GM18870 (cell line): ENCODE data around the gene ZNF30.
"Not testable (repeated sequence)": the region's sequence is repeated elsewhere in the genome, so short reads cannot be mapped to it uniquely, and the experiment has no call there.

Source experiments
- ATAC-seq: cut with Tn5 transposase; IDR thresholded peaks from one replicate; pipeline ENCODE4 v1.9.1; 2021; ENCODE audit warnings: moderate library complexity; ENCODE audit not compliant: unreplicated experiment

Gene ZNF30

DNA sequence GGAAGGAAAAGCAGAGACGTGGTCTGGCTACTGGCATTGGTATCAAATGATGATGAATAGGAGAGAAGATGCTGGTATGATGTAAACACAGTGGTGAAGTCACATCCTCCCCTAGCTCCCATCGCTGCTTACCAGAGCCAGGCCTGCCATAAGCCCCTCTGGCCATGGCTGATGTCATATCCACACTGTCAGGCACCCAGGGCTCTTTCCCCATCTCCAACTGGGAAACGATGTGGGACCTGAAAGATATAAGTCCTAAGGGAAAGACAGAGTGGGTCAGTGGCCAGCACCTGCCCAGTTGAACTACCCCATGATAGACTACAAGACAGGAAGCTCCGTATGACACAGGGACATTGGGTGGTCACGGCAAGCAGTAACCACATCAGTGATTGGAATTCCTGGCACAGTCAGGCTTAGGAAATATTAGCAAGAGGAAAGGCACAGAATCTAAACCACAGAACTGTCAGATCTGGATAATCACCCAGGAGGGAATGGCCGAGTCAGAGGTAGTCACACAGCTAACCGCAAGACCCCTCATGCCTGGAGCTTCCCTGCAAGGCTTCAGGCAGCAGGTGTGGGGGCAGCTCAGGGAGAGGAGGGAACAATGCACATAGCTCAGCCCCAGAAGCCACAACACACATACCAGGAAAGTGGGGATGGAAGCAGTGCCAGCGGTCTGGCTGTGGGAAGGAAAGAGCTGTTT lies 33.6 kb downstream of the ZNF30 start:
- ATAC-seq = no peak

DNA sequence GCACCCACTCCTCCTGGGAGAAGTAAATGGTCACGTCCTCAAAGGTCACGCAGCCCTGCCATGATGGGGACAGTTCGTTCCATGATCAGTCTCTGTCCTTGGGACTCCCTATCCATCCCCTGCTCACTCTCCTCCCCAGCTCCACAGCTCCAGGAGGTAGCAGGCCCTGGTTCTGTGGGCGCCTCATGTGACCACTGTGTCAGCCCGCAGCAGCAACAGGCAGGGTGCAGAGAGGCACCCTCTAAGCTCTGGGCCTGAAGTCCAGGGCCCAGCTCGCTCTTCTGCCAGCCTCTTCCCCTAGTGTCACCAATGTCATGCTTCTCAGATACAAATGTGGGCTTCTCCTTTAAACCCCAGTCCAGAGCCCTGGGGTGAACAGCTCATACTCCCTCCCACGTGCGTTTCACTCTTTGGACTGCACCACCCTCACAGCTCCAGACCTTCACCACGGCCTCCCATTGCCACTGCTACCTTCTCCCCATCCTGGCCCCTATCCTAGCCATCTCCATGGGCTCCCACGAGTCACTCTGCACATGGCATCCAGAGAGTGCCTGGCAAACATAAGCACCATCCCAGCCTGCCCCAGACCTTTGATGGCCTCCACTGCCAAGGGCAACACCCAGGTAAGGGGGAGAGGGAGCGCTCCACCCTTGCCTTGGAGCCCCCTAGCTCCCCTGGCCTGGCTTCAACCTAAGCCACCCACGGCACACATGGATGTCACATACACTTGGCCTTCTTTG lies 34.4 kb downstream of the ZNF30 start:
- ATAC-seq = no peak

DNA sequence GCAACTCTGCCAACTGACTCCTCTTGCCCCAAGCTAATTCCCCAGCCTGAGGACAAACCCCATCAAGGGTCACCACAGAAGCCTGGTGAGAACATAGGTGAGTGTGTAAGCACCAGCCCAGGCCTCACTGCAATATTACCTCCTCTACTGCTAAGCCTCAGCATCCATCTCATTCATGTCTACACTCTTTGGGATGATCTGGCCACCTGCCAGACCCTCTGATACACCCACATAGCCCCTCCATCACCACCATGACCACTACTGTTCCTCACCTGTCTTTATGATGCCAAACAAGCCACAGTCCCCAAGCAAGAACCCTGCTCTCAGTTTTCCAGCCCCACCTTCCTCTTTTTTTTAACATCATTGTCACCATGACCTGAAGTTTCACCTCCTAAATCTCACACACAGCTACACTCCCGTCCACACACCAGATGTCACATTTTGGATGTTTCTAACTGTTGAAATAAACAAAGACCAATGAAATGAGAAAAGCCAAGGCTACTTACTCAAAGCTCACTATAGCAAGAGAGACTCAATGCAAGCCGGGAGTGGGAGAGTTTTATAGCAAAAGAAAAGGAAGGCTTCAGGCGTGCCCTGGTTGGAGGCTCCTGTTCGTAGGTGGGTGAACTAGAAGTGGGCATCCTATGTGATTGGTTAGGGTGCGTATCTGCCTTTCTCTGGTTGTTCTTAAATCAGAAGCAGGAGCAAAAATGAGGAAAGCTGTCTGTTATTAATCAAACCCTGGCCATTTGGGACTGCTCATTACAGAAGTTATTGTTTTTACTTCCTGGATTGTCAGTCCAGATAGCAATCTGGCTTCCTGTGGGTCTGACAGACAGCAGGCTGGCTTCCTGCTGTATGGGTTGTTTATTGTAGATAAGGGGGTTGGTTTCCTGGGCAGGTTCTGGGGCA lies 35.3 kb downstream of the ZNF30 start:
- ATAC-seq = no peak

DNA sequence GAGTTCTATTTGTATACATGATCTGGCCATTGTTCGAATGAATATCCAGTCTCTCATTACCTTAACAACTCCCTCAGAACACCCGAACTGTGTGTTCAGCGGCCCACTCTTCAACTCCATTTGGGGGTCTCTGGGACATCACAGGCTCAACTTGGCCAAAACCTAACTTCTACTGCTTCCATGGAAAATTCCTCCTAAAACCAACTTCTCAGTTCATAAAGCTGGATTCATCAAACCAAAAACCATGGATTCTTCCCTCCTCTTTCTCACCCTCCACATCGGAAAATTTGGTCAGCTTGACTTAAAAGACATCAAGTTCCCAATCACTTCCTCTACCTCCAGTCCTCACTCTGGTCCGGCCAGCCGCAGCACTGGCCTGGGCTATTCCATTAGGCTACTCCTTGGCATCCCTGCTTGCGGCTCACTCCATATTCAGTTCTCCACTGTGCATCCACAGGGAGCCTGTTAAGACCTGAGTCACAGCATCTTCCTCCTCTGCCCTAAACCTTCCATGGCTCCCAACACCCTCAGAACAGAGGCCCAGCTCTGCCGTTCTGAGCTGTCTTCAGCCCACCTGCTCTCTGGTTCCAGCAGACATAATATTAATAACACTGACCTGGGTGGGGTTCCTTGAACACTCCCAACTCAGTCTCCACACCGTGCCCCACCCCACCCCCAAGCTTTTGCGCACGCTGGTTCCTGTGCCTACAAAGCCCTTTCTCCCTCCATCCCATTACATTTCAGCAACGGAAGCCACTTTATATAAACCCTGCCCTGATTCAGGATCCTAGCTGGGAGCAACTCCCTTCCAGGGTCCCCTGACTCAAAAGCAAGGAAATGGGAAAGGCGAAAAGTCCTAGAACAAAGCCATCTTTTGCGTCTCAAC lies 36.2 kb downstream of the ZNF30 start:
- ATAC-seq = no peak

DNA sequence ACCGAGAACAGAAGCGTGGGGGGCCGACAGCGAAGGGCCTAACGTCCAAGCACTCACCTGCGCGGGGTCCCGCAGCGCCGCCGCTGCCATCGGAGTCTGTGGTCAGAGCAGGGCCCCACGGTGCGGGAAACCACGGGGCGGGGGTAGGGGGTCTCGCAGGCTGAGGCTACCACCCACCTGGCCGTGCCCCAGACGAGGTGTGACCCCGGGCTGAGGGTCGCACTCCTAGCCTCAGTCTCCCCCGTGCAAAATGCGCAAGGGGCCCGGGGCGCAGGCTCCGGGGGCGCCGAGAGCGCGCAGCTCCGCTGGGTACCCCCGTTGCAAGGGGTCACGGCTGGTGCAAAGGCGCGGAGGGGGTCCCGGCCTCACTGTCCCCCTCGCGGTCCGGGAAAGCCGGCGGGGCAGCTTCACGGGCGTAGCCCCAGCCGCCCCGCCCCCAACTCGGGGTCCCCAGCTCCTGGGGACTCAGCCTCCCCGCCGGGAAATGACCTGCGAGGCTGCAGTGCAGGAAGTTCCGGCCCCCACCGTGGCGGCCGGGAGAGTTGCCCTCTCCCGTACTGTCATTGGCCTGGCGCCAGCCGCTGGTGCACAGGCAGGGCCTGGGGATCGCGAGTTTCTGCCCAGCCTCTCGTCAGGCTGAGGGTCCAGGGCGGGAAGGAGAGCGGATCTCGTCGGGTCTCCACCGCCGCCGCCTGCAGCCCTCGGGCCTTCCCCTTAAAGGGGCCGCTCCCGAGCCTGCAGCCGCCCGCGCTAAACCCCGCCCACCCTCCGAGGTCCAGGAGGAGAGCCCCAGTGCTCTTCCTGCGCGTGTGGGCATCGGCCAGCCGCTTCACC lies 37.1 kb downstream of the ZNF30 start, which contains the start of gene ZNF792:
Gene ZNF792, minus strand, starts transcription at position 657 of the 834 bp plus-strand sequence. Its CDS starts 567 bp downstream, at position 90.
- no peak for ATAC-seq

DNA sequence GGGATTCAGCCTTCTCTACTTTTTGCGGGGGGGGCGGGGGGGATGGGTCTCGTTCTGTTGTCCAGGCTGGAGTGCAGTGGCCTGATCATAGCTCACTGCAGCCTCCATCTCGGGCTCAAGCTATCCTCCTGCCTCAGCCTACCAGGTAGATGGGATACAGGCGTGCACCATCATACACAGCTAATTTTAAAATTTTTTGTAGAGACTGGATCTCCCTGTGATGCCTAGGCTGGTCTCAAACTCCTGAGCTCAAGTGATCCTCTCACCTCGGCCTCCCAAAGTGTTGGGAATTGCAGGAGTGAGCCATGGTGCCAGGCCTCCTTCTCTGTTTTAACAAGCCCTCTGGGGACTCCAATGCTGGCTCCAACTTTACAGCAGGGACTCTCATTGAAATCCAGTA lies 37.9 kb downstream of the ZNF30 start:
- ATAC-seq = no peak

DNA sequence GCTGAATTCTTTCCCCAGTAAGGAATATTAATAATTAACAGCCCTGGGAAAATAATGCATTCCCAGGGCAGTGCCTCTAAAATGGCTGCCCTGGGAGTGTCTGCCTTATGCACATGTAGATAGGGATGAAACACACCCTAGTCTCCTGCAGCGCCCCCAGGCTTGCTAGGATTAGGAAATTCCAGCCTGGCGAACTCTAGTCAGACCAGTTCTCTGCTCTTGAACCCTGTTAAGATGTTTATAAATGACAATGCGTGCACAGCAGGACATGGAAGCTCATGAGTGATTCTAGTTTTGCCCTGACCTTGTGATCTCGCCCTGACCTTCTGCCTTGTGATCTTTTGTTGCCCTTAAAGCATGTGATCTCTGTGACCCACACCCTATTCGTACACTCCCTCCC lies 38.8 kb downstream of the ZNF30 start:
- not testable (repeated sequence) for ATAC-seq

DNA sequence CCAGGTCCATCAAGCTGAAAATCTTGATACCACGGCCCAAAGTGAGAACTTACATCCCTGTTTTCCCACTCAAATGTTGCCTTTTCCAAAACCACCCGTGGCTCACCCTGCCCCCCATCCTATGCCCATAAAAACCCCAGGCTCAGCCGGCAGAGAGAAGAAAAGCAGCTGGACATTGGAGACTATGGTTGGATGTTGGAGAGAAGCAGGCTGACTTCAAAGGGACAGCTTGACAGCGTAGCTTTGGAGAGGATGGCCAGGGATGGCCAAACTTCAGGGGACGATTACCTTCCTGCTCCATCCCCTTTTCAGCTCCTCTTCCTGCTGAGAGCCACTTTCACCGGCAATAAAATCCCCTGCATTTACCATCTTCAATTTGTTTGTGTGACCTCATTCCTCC lies 40.8 kb downstream of the ZNF30 start:
- no peak for ATAC-seq

DNA sequence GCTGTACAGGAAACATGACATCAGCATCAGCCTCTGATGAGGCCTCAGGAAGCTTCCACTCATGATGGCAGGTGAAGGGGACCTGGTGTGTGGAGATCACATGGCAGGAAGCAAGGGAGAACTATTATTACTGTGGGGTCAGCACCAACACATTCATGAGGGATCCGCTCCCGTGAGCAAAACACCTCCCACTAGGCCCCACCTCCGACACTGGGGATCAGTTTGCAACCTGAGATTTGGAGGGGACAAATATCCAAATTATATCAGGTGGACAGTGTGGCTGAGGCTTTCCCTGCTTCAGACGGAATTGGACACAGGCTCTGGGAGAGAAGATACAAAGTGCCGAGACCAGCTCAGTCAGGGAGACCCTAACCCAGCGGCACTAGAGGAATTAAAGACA lies 43.0 kb downstream of the ZNF30 start:
- no peak for ATAC-seq

DNA sequence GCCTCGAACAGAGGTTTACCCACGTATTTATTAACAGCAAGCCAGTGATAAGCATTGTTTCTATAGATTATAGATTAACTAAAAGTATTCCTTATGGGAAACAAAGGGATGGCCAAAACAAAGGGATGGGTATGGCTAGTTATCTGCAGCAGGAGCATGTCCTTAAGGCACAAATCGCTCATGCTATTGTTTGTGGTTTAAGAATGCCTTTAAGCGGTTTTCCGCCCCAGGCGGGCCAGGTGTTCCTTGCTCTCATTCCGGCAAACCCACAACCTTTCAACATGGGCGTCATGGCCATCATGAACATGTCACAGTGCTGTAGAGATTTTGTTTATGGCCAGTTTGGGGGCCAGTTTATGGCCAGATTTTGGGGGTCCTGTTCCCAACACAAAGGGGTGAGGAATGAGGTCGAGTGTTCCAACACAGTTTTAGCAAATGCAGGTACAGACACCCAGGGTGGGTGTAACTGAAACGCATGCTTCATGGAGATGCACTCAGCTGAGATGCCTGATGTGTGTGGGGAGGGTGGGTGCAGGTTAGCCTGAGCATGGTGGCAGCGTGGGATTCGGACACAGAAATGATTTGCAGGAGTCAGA lies 43.6 kb downstream of the ZNF30 start:
- ATAC-seq = not testable (repeated sequence)

DNA sequence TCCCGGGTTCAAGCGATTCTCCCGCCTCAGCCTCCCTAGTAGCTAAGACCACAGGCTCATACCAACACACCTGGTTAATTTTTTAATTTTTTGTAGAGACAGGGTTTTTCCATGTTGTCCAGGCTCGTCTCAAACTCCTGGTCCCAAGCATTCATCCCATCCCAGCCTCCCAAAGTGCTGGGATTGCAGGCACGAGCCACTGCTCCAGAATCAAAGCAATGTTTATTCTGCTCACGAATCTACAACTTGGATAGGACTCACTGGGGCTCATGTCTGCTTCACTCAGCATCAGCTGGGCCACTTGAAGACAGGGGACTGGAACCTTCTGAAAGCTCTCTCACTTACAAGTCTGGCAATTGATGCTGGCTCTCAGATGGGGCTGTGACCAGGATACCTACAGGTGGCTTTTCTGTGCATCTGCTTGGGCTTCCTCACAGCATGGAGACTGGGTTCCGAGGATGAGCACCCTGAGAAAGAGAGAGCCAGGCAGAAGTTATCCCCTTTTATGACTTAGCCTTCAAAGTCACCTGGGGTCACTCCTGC lies 45.5 kb downstream of the ZNF30 start:
- ATAC-seq = no peak

DNA sequence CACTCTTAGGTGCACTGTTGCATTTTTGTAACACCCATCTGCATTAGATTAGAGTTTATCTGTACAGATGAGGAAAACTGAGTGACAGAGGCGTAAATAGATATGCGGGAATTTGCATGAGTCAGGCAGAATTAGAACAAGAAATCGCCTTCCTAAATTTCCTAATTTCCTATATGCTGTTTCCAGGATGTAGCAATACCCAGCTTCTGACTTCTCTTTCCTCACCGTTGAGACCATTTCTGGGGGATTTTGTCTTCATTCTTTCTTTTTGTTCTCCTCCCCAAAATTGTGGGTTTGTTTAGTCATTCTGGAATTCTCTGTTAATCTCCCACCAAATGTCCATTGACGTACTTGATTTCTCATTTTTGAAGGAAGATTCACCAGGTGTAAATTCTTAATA lies 47.9 kb downstream of the ZNF30 start:
- ATAC-seq = no peak

DNA sequence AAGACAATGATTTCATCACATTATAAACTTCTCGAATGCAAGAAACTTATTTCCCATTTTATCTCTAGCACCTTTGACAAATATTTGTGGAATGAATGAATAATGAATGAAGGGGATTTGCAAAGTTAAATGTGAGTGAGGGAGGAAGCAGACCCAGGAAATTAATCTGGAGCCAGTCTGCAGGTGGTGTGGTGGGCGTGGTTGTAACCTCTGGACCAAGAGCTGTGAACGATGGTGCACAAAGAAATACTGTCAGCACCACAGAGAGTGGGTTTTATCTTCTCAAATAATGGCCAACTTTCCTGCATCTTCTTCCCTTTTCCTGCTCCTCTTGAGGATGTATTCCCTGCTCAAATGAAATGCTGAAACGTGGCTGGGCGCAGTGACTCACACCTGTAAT lies 48.4 kb downstream of the ZNF30 start:
- no peak for ATAC-seq

DNA sequence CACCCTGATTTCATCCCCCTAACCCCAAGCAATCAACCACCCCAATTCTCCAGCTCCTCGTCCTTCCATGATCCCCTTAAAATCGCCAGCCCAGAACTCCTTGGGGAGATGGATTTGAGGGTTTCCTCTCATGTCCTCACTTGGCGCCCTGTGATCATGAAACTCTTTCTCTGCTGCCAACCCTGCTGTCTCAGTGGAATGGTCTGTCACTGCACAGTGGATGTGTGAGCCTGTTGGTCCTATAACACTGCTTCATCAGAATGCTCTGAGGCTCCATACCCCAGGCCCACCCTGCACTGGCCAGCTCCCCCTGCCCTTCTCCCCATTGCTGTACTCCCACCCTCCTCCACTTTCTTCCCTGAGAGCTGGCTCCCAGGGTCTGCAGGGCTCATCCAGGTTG lies 49.9 kb downstream of the ZNF30 start:
- ATAC-seq = no peak

DNA sequence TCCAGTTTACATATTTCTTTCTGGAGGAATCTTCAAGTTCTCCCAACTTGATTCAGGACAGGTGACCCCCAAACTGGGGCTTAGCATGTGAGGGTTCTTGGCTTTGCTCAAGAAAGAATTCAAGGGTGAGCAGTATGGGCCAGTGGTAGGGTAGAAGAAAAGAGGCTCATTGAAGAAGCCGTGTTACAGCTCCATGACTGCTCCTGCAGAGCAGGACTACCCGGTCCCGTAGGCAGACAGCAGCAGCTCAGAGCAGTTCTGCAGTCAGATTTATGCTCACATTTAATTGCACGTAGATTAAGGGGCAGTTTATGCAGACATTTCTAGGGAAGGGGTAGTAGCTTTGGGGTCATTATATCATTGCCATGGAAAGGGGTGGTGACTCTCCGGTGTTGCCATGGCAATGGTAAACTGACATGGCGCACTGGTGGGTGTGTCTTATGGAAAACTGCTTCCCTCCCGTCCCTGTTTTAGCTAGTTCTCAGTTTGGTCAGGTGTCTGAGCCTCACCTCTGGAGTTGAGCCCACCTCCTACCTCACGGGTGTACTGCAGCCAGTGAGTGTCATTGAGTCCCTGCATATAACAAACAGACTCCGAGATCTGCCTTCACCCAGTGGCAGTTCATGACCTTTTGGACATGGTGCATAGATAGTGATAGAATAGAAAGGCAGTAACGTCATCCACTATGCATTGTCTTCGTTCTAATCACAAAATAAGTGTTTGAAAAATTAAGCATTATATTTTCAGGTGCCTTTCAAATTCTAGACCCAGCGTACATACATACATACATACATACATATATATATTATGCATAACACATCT lies 53.3 kb downstream of the ZNF30 start:
- ATAC-seq = no peak

DNA sequence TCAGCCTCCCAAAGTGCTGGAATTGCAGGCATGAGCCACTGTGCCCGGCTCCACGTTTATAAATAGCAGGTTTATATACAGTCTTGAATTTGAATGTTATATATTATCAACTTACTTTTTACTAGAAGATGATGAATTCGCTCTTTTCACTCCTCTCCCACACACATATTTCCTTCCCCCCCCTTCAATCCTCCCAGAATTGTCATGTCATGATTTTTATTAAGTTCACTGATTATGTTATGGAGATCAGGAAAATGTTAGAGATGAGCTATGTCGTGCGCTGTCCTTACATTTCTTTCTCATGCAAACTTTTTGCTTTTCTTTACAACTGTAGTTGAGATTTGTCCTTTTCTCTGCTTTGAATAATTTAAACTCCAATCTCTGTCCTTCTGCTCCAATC lies 55.6 kb downstream of the ZNF30 start:
- ATAC-seq = no peak

DNA sequence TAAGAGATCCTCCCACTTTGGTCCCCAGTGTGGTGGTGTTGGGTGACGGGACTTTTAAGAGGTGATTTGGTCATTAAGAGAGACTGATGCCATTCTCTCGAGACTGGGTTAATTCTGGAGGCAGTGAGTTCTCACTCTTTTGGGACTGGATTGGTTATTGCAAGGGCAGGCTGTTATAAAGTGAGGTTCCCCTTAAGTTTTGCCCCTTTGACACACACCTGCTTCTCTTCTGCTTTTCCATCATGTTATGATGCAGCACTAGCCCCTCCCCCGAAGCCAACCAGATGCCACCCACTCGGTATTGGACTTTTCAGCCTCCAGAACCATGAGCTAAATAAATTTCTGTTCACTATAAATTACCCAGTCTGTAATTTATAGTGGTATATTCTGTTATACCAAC lies 57.1 kb downstream of the ZNF30 start:
- no peak for ATAC-seq

DNA sequence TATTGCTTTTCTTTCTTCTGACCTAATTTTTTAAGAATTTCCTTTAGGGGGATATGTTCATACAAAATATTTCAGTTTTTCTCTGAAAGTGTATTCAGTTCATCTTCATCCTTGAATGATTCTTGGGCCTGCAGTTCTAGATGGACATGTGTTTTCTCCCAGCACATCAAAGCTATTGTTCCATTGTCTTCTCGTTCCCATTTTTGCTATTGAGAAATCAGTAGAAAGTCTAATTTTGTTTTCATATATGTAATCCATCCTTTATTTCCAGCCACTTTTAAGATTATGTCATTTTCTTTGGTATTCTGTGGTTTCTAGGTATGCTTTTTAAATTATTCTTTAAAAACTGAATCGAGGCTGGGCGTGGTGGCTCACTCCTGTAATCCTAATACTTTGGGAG lies 57.6 kb downstream of the ZNF30 start:
- ATAC-seq = no peak
